HG03432 (cell line): ENCODE measurements around the gene KLHL7.

Experiments
- ATAC-seq: cut with Tn5 transposase; IDR thresholded peaks from one replicate; pipeline ENCODE4 v1.9.1; 2021; ENCODE audit warnings: mild to moderate bottlenecking, moderate library complexity; ENCODE audit not compliant: unreplicated experiment

Gene KLHL7, protein sequence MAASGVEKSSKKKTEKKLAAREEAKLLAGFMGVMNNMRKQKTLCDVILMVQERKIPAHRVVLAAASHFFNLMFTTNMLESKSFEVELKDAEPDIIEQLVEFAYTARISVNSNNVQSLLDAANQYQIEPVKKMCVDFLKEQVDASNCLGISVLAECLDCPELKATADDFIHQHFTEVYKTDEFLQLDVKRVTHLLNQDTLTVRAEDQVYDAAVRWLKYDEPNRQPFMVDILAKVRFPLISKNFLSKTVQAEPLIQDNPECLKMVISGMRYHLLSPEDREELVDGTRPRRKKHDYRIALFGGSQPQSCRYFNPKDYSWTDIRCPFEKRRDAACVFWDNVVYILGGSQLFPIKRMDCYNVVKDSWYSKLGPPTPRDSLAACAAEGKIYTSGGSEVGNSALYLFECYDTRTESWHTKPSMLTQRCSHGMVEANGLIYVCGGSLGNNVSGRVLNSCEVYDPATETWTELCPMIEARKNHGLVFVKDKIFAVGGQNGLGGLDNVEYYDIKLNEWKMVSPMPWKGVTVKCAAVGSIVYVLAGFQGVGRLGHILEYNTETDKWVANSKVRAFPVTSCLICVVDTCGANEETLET

DNA sequence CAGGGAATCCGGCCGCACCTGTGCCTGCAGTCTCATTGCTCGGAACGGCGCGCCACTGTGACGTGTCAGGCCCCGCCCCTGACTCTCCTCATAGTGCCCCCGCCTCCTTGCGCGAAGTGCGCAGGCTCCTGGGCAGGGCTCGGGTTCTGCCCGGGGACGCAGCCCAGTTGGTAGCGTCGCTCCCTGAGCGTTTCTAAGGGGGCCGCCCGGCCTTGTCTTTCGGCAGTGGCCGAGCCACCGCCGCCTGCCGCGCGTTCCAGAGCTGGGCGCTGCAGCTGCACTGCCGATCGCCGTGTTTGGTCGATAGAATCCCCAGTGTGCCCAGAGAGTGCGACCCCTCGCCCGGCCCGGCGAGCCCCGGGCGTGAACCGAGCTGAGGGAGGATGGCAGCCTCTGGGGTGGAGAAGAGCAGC is at the start of gene KLHL7:
KLHL7 (plus strand) TSS at position 142 of the 413 bp plus-strand sequence; CDS start at position 384, 242 bp downstream.
- peak; percentile 97 for ATAC-seq

DNA sequence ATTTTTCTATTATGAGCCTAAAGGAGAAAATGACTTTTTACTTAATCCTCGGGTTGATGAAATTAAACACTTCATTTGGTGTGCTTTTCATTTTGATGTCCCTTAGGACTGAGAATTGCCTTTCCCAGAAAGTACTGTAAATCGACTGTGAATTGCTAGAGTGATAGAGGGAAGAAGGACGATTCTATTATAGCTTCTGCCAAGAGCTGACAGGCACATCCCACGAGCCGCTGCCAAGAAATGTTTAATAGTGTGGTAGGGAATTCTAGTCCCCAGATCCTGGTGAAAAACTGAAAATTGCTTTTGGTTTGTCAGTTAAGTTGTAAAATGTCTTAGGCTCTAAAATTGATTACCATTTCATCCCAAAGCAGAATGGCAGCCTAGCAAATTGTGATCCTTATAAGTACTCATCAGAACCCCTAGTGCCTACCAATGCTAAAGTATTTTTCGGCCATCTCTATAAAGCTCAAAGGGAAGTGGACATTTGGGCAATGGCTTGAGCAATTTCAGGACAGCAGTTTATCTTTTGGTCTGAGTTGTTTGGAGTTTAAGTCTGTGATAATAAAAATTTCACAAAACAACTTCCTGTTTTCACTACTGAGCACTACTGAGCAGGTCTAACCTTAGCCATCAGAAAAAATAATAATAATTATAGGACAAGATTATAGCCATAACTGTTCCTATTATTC is 47.0 kb upstream of the KLHL7 start:
- ATAC-seq = no peak

- ATAC-seq = no peak
These were observed 44.3 kb upstream of the KLHL7 start for GRCh38 chr7:23061327-23061726.

- ATAC-seq = no peak
These were observed 43.1 kb upstream of the KLHL7 start for GRCh38 chr7:23062452-23062851.

DNA sequence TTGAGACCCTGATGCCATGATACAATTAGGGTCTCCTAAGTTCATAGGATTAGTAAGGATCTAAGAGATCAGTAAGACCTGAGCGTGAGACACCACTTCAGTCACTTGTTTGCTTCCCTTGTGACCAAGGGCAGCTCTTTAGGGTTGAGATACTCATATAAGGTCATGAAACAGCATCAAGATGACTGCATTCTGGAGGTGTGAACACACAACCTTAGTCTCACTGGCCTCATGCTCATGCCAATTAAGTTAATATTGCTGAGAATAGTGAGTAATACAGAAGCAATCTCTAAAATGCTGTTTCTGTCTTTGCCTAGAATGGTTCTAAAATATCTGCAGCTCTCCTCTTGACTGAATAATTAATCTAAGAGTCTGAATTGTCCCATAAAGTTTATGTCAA is 39.6 kb upstream of the KLHL7 start:
- ATAC-seq = no peak

DNA sequence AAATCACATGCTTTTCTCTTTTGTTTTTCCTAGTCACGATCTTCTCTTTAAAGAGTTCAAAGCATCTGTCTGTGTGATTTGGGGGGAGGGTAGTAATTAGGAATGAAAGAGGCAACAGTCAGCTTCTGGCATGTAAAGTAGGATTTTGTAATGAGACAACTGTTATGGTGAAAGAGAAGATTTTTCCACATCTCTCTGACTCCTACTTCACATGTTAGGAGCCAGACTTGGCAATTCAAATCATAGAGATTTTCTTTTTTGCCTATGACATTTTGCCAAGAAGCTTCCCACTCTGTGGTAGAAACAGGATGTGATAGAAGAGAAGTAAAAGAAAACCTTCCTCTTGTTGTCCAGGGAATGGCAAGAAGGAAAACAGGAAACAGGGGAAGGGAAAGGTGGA is 38.3 kb upstream of the KLHL7 start:
- ATAC-seq = no peak

DNA sequence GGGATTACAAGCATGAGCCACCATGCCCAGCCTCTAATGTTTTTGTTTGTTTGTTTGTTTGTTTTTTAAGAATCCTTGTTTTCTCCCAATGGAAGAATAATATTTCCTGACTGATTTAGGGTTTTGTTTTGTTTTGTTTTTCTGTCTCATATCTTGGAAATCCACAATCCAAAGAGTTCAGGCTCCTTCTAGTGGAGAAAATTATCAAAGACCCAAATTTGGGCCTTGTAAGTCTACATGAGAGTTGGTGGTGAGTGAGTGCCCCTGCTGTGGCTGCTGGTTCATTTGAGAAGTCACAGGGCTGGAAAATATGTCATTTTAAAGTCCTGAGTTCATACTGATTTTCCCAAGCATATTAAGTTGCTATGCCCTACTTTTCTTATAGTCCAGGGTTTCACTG is 33.5 kb upstream of the KLHL7 start:
- no peak for ATAC-seq

DNA sequence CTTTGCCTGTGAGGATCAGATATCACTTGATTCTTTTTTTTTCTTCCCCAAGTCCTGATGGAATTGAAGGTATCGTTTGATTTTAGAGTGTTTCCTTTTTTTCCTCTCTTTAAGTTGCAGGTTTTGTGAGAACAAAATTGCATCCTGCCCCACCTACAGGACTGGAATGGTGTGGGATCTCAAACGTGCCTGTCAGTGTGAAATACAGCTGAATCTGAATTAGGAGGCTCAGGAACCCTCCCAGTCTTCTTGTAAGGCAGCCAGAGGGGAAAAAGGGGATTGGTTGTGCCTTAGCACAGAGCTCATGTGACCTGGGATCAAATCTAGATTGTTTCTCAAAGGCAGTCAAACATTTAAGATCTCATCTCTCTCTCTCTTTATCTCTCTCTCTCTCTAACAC is 32.7 kb upstream of the KLHL7 start:
- ATAC-seq = no peak

- ATAC-seq = no peak
These were observed 30.9 kb upstream of the KLHL7 start for GRCh38 chr7:23074443-23075261.

GRCh38 chr7:23075571-23075970 is 30.0 kb upstream of the KLHL7 start:
- ATAC-seq = no peak

DNA sequence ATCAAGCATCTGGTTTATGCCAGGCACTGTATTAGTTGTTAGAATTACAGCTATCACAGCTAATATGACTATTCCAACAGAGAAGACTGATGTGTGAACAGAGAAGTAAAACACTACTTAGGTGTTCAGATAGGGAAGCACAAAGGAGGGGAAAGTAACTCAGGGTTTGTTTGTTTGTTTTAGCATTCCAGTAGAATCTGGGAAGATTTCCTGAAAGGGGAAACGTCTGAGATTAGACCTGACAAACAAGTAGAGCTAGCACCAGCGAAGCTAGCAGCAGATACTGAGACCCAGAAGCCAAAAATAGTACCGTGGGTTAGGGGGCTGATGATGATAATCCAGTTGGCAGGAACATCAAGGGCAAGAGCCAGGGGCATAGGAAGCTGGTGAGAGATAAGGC is 28.8 kb upstream of the KLHL7 start:
- ATAC-seq = no peak

- no peak for ATAC-seq
These were observed 12.5 kb upstream of the KLHL7 start for GRCh38 chr7:23093111-23093510.

DNA sequence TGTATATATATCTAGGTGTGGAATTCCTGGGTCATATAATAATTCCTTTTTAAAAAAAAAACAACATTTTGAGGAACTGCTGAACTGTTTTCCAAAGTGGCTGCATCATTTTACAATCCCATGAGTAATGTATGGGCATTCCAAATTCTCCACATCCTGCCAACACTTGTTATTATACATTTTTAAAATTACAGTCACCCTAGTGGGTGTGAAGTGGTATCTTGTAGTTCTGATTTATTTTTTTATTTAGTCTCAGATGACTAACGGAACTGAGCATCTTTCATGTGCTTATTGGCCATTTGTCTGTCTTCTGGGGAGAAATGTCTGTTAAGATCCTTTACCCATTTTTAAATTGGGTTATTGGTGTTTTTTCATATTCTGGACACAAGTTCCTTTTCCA is 12.0 kb upstream of the KLHL7 start:
- ATAC-seq = no peak

DNA sequence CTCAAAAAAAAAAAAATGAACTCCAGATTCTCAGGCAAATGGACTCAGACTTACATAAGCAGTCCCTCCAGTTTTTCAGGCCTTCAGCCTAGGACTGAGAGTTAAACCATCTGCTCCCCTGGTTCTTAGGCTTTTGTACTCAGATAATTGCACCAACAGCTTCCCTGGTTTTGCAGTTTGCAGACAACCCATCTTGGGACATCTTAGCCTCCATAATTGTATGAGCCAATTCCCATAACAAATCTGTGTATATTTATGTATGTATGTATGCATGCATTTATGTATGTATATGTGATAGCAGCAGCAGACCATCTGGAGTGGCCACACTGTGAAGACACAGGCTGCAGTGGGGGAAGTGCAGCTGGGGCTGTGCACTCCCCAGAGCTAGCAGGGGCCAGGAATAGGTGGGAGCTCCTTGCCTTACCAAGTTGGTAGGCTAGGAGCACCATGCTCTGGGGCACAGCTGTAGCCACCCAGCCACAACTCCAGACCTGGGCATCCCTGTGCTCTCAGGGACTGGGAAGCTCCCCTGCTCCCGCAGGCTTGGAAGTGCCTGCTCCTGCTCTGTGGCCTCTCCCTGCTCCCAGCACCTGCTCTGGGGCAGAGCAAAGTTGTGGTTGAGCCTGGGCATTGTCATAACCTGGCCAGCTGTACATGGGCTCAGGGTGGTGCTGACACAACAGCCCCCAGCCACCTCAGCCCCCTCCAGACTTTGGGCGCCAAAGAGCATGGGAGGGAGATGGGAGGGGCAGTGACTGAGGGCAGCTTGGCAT is 8.9 kb upstream of the KLHL7 start:
- no peak for ATAC-seq

DNA sequence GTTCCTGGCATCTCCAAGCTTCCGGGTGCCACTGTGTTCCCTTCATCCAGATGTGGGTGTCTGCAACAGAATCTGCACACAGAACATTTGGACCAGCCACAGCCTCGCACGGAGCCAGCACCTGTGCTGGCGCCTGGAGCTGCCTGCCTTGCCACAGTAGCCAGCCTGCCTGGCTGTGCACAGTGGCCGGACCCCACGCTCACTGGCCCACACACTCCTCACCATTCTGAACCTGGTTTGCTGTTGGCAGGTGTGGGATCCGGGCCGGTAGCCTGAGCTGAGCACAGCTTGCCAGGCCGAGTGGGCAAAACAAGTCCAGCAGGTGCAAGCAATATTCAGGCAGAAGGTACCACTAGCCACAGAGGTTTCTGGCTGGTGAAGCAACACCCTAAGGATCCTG is 7.6 kb upstream of the KLHL7 start:
- ATAC-seq = no peak

DNA sequence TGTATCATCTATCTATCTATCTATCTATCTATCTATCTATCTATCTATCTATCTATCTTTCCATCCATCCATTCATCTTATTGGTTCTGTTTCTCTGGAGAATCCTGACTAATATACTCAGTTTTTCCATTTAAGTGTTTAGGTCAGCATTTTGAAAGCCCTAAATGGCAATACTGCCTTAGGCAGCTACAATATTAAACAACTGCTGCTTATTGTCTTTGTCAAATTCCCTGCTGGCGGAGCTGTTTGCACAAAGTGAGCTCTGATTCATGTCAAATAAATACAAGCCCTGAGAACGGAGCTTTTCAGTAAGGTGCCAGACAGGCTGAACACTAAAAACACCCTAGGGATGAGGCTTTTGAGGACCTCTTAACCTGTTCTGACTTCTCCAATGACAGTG is 7.1 kb upstream of the KLHL7 start:
- no peak for ATAC-seq

DNA sequence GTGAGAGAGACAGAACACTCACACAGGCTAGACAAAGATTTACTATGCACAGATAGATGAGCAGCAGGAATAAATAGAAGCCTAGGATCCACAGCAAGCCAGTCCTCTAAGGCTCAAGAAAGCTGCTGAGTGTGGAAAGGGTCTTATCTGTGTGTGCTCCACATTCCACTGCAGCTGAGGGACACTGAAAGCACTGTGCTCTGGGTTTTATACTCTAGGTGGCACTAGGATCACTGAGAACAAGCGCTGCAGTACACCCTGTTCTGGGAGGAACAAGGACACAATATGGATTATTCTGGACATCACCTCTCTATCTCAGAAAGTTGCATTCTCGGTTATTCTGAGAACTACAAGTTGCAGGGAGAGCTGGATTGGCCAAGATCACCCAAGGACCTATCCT is 4.9 kb upstream of the KLHL7 start:
- no peak for ATAC-seq

DNA sequence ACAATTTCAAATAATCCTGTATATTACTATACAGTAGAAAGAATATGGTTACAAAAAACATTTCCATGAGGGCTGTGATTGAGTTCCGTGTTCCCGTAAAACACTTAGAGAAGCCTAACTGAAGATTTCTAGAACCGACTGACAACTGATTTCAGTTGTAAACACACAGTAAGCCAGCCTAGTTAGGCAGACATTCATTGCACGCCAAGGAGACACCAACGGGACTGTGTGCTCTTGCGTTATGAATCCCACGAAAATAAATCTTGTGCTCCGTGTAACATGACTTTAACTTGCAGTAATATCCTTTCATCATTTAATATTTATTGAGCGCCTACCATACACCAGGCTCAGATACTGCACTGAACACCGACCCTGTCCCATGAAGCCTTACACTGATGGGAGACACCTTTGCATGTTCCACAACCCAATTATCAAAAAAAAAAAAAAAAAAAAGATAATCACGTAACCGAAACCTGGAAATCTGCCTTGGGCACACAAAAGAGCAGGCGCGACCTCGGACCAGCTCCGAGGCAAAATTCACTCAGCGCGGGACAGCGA is 420 bp upstream of the KLHL7 start:
- ATAC-seq = peak; percentile 30

GRCh38 chr7:23106057-23106822 is 655 bp downstream of the KLHL7 start:
- ATAC-seq = peak; percentile 41
